ENCODE measurements around the gene NECAB3. TPM values are rescaled to one million over a fixed set of nuclear protein-coding genes. Genes with fewer than 3 reads are reported as not detected.
A peak's percentile ranks its signal among the peaks of the same experiment; 100 is the strongest.
"Not testable (repeated sequence)": the region's sequence is repeated elsewhere in the genome, so short reads cannot be mapped to it uniquely, and the experiment has no call there.

The NECAB3 gene
- total RNA-seq, 1 experiment from 2014 or later = 43.5 TPM

DNA sequence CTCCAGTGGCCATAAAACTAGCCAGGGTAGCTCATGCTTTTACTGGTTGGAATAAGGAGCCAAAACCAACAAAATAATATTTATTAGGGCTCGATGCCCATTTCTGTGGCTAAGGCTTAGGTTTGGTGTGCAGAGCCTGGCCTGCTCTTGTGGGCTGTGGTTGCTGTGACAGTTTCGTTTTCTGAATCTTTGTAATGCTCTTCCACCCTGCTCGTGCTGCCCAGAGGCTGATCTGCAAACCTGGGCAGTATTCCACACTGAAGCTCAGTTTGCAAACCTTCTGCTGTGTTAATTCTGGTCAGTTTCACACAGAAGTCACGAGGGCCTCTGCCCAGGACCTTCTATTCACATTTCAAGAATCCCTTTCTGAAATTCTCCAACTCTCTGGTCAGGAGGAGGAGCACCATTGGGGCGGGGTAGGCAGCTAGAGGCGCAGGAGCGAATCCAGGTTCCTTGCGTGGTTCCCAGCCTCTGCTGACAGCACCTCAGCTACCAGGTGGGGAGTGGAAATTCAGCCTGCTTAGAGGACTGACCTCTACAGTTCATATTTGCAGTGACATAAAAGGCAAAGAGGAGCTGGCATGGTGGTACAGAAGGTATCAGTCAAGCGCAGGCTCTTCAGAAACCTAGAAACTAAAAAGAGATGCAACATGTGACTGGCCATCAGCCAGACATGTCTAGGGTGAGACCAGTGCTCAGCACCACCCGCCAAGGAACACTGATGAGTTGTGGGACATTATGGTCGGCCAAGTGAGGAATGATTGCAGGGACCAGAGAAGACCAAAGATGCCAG, 26.4 kb downstream of the NECAB3 start:
- intact Hi-C loops (cut with micrococcal nuclease) = loop anchor here (5.0 kb wide), 2 partner anchors 85 to 130 kb away; no protein-coding TSS in a partner anchor
- H3K9ac ChIP-seq (ENCODE audit: low read length) = no peak overlapping the region
- ChIA-PET CTCF (interaction anchor here (0.6 to 1.5 kb wide), 2 partner anchors 20 to 93 kb away, joined by 3 to 12 read pairs; no protein-coding TSS in a partner anchor), POLR2A (ENCODE audit: unreplicated experiment) (interaction anchor here (0.6 to 1.4 kb wide), 6 partner anchors 55 to 274 kb away, joined by 4 to 12 read pairs (median 8); partner anchors contain the start of genes CBFA2T2 and SNTA1)
- peak overlapping the region; percentile 79 for H3K4me2 ChIP-seq (ENCODE audit: low read length)
- ATAC-seq = peak; percentile 90
- no peaks in the 10 kb centered on the region for H3K9me3 ChIP-seq (ENCODE audit: low read length)
- peak; percentile 85 for DNase-seq
- H3K36me3 ChIP-seq (ENCODE audit: low read depth, low read length) = peaks cover 15% of the 10 kb centered on the region
- peak overlapping the region; percentile 36; the same call in 1 of the 2 replicates for H3K4me3 ChIP-seq (ENCODE audit: low read length)
- TF ChIP-seq, protein P1, sequence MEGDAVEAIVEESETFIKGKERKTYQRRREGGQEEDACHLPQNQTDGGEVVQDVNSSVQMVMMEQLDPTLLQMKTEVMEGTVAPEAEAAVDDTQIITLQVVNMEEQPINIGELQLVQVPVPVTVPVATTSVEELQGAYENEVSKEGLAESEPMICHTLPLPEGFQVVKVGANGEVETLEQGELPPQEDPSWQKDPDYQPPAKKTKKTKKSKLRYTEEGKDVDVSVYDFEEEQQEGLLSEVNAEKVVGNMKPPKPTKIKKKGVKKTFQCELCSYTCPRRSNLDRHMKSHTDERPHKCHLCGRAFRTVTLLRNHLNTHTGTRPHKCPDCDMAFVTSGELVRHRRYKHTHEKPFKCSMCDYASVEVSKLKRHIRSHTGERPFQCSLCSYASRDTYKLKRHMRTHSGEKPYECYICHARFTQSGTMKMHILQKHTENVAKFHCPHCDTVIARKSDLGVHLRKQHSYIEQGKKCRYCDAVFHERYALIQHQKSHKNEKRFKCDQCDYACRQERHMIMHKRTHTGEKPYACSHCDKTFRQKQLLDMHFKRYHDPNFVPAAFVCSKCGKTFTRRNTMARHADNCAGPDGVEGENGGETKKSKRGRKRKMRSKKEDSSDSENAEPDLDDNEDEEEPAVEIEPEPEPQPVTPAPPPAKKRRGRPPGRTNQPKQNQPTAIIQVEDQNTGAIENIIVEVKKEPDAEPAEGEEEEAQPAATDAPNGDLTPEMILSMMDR (conservative IDR thresholded peaks at IDR 0.05; ENCODE audit: low read depth, low read length) = no peak
- TF ChIP-seq EZH2phosphoT487 (IDR thresholded peaks at IDR 0.05; ENCODE audit: borderline replicate concordance, low read length) (no peak), EZH2 (IDR thresholded peaks at IDR 0.05; ENCODE audit: low read length, unreplicated experiment) (no peak)
- H3F3A ChIP-seq (ENCODE audit: low read length, unreplicated experiment) = no peaks in the 10 kb centered on the region
- 0 out of 2 replicates have a peak overlapping the region, but pooled peaks have one; percentile 3 for H2AFZ ChIP-seq (ENCODE audit: low read length)
- H3K4me1 ChIP-seq (ENCODE audit: insufficient read depth, low read length) = peaks cover 32% of the 10 kb centered on the region
- peak overlapping the region; percentile 58 for H3K27ac ChIP-seq (ENCODE audit: low read length)
- H3K27me3 ChIP-seq (ENCODE audit: low read length) = no peaks in the 10 kb centered on the region
- no TSS peak for BruUV-seq (replicated peaks)
- H4K20me1 ChIP-seq (ENCODE audit: low read length) = no peaks in the 10 kb centered on the region
- no peaks in the 10 kb centered on the region for H3K79me2 ChIP-seq (ENCODE audit: low read length)
- H3K9me2 ChIP-seq (replicated peaks; ENCODE audit: low read length) = no peaks in the 10 kb centered on the region

GRCh38 chr20:33646959-33647602, 27.1 kb downstream of the NECAB3 start:
- intact Hi-C loops (cut with micrococcal nuclease) = loop anchor here (5.0 kb wide), 2 partner anchors 85 to 130 kb away; no protein-coding TSS in a partner anchor

GRCh38 chr20:33646191-33646590, 28.0 kb downstream of the NECAB3 start:
- Histone ChIP-seq H3K9me3 (ENCODE audit: low read length) (no peaks in the 10 kb centered on the region), H3K27me3 (ENCODE audit: low read length) (no peaks in the 10 kb centered on the region), H3K4me3 (ENCODE audit: low read length) (no peak overlapping the region), H3K9me2 (replicated peaks; ENCODE audit: low read length) (no peaks in the 10 kb centered on the region), H4K20me1 (ENCODE audit: low read length) (no peaks in the 10 kb centered on the region), H3K79me2 (ENCODE audit: low read length) (no peaks in the 10 kb centered on the region), H3K4me2 (ENCODE audit: low read length) (no peak overlapping the region), H3F3A (ENCODE audit: low read length, unreplicated experiment) (no peaks in the 10 kb centered on the region), H3K9ac (ENCODE audit: low read length) (no peak overlapping the region), H3K4me1 (ENCODE audit: insufficient read depth, low read length) (peaks cover 29% of the 10 kb centered on the region), H3K27ac (ENCODE audit: low read length) (no peak overlapping the region), H2AFZ (ENCODE audit: low read length) (no peak overlapping the region), H3K36me3 (ENCODE audit: low read depth, low read length) (peaks cover 15% of the 10 kb centered on the region)
- ATAC-seq (no peak), DNase-seq (no peak)
- intact Hi-C loops (cut with micrococcal nuclease) = loop anchor here (5.0 kb wide), 2 partner anchors 84 to 129 kb away; no protein-coding TSS in a partner anchor
- no peak for TF ChIP-seq EZH2phosphoT487 (IDR thresholded peaks at IDR 0.05; ENCODE audit: borderline replicate concordance, low read length)
- TF ChIP-seq, protein P1 (conservative IDR thresholded peaks at IDR 0.05; ENCODE audit: low read depth, low read length) = no peak
- no peak for TF ChIP-seq EZH2 (IDR thresholded peaks at IDR 0.05; ENCODE audit: low read length, unreplicated experiment)
- POLR2A ChIA-PET (ENCODE audit: unreplicated experiment) = no interaction called here
- BruUV-seq (replicated peaks) = no TSS peak
- CTCF ChIA-PET = no interaction called here

More at GRCh38 chr20:33646959-33647602, 27.1 kb downstream of the NECAB3 start:
- TSS peak; percentile 61 for BruUV-seq (replicated peaks)
- not testable (repeated sequence) for H4K20me1 ChIP-seq (ENCODE audit: low read length); DNase-seq; H3K9me3 ChIP-seq (ENCODE audit: low read length); H3F3A ChIP-seq (ENCODE audit: low read length, unreplicated experiment); H3K9ac ChIP-seq (ENCODE audit: low read length); H3K79me2 ChIP-seq (ENCODE audit: low read length); H2AFZ ChIP-seq (ENCODE audit: low read length); H3K27me3 ChIP-seq (ENCODE audit: low read length); H3K27ac ChIP-seq (ENCODE audit: low read length); ATAC-seq; H3K4me3 ChIP-seq (ENCODE audit: low read length); H3K9me2 ChIP-seq (replicated peaks; ENCODE audit: low read length)
- peaks cover 15% of the 10 kb centered on the region for H3K36me3 ChIP-seq (ENCODE audit: low read depth, low read length)
- ChIA-PET CTCF (interaction anchor here (0.6 to 1.5 kb wide), 2 partner anchors 21 to 92 kb away, joined by 3 to 12 read pairs; no protein-coding TSS in a partner anchor), POLR2A (ENCODE audit: unreplicated experiment) (interaction anchor here (0.6 to 1.4 kb wide), 5 partner anchors 92 to 273 kb away, joined by 4 to 12 read pairs (median 6); partner anchors contain the start of genes CBFA2T2 and SNTA1)
- peak overlapping the region; percentile 79 for H3K4me2 ChIP-seq (ENCODE audit: low read length)
- peaks cover 32% of the 10 kb centered on the region for H3K4me1 ChIP-seq (ENCODE audit: insufficient read depth, low read length)
